Mucosa of descending colon (tissue), 3 donors: ENCODE measurements around the gene SIGLEC11. TPM values are rescaled to one million over a fixed set of nuclear protein-coding genes. Genes with fewer than 3 reads are reported as not detected.
A peak's percentile ranks its signal among the peaks of the same experiment; 100 is the strongest.
"Not testable (repeated sequence)": the region's sequence is repeated elsewhere in the genome, so short reads cannot be mapped to it uniquely, and the experiment has no call there.

Source experiments
- ATAC-seq: fragments of 200-7000 bp; cut with Tn5 transposase; one replicate; pipeline ENCODE4 v1.9.1; 2020; ENCODE audit warnings: mild to moderate bottlenecking, moderate library complexity
- DNase-seq, 3 donors: peaks; one replicate each; pipeline ENCODE4 v3.0.0-alpha.2; 2020
- H3K36me3 ChIP-seq: fragments of 200-600 bp; one replicate; pipeline ENCODE4 v1.8.0; 2021; ENCODE audit warnings: low read depth, mild to moderate bottlenecking
- H3K4me1 ChIP-seq: fragments of 200-600 bp; one replicate; pipeline ENCODE4 v1.8.0; 2021; ENCODE audit warnings: low read depth, mild to moderate bottlenecking
- H3K4me3 ChIP-seq: fragments of 200-600 bp; one replicate; pipeline ENCODE4 v1.8.0; 2021; ENCODE audit warnings: mild to moderate bottlenecking
- H3K9me3 ChIP-seq: fragments of 200-600 bp; one replicate; pipeline ENCODE4 v1.8.0; 2021; ENCODE audit warnings: mild to moderate bottlenecking
- intact Hi-C, 2 donors: fragments of 100-400 bp; cut with DNase I in 1 of 2; cut with micrococcal nuclease in 1 of 2; formaldehyde crosslinking; loops; one replicate each; pipeline versions ENCODE4 v1.11.0 to v1.11.1; 2022; cut with DNase I, micrococcal nuclease
- total RNA-seq, 3 donors: library from RNA; stranded (reverse); fragmentation: NEBNext Ultra II Directional in 2 of 3; extraction: Animal tissue kit (Norgen Biotek cat#: 25700) in 2 of 3; gene quantifications; one replicate each; pipeline versions ENCODE4 v1.2.1 to v1.2.4, GENCODE V29; 2021 to 2023
- TF ChIP-seq, protein P1 (sequence below): fragments of 200-600 bp; IDR thresholded peaks from one replicate; pipeline ENCODE4 v1.8.0; 2022; ENCODE audit warnings: antibody characterized with exemption, mild to moderate bottlenecking
- donor health status: DM: no; HTN: no; CAD: no; lungs with moderate emphysema.
- donor health status: DM: no; HTN: no; CAD: no.
- donor health status: DM: no; HTN: yes; CAD: no.

Gene SIGLEC11
- total RNA-seq, 3 donors from 2014 or later, result 0.49 to 2.0 (median 1.1) TPM

- Histone ChIP-seq H3K36me3 (no peaks in the 10 kb centered on the region), H3K4me3 (no peak overlapping the region), H3K4me1 (peaks cover 15% of the 10 kb centered on the region), H3K9me3 (no peaks in the 10 kb centered on the region)
- intact Hi-C loops, result no loop called here
- DNase-seq (peak in 1 of 3 donors; percentile 11), ATAC-seq (no peak)
- TF ChIP-seq, protein P1, sequence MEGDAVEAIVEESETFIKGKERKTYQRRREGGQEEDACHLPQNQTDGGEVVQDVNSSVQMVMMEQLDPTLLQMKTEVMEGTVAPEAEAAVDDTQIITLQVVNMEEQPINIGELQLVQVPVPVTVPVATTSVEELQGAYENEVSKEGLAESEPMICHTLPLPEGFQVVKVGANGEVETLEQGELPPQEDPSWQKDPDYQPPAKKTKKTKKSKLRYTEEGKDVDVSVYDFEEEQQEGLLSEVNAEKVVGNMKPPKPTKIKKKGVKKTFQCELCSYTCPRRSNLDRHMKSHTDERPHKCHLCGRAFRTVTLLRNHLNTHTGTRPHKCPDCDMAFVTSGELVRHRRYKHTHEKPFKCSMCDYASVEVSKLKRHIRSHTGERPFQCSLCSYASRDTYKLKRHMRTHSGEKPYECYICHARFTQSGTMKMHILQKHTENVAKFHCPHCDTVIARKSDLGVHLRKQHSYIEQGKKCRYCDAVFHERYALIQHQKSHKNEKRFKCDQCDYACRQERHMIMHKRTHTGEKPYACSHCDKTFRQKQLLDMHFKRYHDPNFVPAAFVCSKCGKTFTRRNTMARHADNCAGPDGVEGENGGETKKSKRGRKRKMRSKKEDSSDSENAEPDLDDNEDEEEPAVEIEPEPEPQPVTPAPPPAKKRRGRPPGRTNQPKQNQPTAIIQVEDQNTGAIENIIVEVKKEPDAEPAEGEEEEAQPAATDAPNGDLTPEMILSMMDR, result no peak
Observed at GRCh38 chr19:49926515-49926914, 34.5 kb downstream of the SIGLEC11 start.

GRCh38 chr19:49925486-49925885 lies 35.5 kb downstream of the SIGLEC11 start:
- ATAC-seq (no peak), DNase-seq (peak in 1 of 3 donors; percentile 5)
- Histone ChIP-seq H3K4me3 (no peak overlapping the region), H3K36me3 (no peaks in the 10 kb centered on the region), H3K9me3 (no peaks in the 10 kb centered on the region), H3K4me1 (peaks cover 15% of the 10 kb centered on the region)
- intact Hi-C loops, result no loop called here
- TF ChIP-seq, protein P1, result no peak

- H3K4me1 ChIP-seq, result peaks cover 15% of the 10 kb centered on the region
- H3K9me3 ChIP-seq, ATAC-seq, H3K4me3 ChIP-seq, intact Hi-C loops, H3K36me3 ChIP-seq: not testable (repeated sequence)
- peak in 1 of 3 donors; percentile 24 for DNase-seq
Observed at GRCh38 chr19:49924881-49925210, 36.1 kb downstream of the SIGLEC11 start.

- Histone ChIP-seq H3K9me3 (no peaks in the 10 kb centered on the region), H3K36me3 (no peaks in the 10 kb centered on the region), H3K4me3 (no peak overlapping the region), H3K4me1 (peaks cover 15% of the 10 kb centered on the region)
- intact Hi-C loops, result no loop called here
- DNase-seq, result peak in 1 of 3 donors; percentile 53
- TF ChIP-seq, protein P1, result no peak
- no peak for ATAC-seq
Observed at GRCh38 chr19:49924004-49924880, 36.7 kb downstream of the SIGLEC11 start.

DNA sequence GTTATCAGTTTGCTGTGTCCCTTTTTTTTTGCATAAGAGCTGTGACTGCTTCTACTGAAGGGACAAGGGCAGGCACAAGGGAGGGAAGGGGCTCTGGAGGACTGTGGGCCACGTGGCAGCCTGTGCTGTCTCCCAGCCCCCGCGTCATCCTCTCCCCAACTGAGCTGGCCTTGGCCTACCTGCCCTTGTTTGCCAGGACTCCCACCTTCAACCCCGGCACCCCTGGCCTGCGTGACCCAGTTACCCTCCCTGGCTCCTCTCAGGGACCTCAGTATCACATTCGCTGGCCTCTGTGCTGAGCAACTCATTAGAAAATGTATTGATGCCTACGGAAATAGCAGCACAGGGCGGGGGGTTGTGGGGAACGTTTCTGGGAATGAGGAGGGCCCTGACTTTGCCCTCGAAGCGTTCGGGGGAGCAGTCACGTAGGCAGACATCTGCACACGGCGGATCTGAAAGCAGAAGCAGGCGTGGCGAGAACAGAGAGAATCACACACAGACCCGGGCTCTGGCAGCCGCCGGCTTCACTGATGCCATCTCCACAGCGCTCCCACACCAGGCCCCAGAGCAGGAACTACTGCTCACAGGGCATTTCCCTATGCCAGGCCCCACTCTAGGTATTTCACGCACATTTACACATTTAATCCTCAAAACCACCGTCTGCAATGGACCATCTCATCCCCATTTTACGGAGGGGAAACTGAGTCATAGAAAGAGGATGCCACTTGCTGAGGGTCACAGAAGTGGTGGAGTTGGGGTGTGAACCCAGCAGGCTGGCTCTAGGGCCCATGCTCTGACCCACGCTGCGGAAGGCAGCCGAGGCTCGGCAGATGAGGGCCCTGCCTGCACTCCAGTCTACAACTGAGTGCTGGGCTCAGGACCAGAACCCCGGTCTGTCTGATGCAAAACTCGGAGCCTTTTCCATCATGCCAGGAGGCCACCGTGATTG lies 37.6 kb downstream of the SIGLEC11 start:
- ATAC-seq (peak; percentile 18), DNase-seq (peak in 1 of 3 donors; percentile 48)
- Histone ChIP-seq H3K4me1 (peaks cover 12% of the 10 kb centered on the region), H3K9me3 (no peaks in the 10 kb centered on the region), H3K36me3 (no peaks in the 10 kb centered on the region), H3K4me3 (no peak overlapping the region)
- intact Hi-C loops, result no loop called here
- TF ChIP-seq, protein P1, result no peak
